GM18867 (cell line): ENCODE results near the gene RORB.
"Not testable (repeated sequence)": the region's sequence is repeated elsewhere in the genome, so short reads cannot be mapped to it uniquely, and the experiment has no call there.

ENCODE experiments used
- ATAC-seq: cut with Tn5 transposase; IDR thresholded peaks from one replicate; pipeline ENCODE4 v1.9.1; 2021; ENCODE audit warnings: mild to moderate bottlenecking, moderate library complexity; ENCODE audit not compliant: unreplicated experiment

The RORB gene

GRCh38 chr9:74512416-74512815 is 15.3 kb downstream of the RORB start:
- no peak for ATAC-seq

- no peak for ATAC-seq
Observed at GRCh38 chr9:74513221-74513620, 16.1 kb downstream of the RORB start.

DNA sequence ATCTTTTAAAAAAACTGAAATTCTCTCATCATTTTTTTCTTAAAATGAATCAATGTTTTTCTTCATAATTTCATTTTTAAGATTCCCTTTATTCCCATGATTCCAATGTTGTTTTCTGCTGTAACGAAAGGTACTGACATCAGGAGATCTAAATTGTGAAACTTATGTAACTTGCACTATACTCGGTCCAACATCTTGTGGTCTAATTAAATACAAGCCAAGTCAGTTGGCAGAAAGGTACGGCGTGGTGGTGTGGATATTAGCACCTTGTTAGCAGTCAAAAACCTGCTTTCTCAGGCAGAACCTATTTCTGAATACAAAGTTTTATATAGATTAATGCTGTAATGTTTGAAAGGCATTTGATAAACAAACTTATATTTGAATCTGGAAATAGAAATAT is 20.1 kb downstream of the RORB start:
- no peak for ATAC-seq

- ATAC-seq: no peak
Observed at GRCh38 chr9:74519419-74519818, 22.3 kb downstream of the RORB start.

- no peak for ATAC-seq
Observed at GRCh38 chr9:74521009-74521408, 23.9 kb downstream of the RORB start.

- no peak for ATAC-seq
Observed at GRCh38 chr9:74524289-74524688, 27.2 kb downstream of the RORB start.

GRCh38 chr9:74526215-74526614 is 29.1 kb downstream of the RORB start:
- no peak for ATAC-seq

GRCh38 chr9:74527718-74528117 is 30.6 kb downstream of the RORB start:
- no peak for ATAC-seq

DNA sequence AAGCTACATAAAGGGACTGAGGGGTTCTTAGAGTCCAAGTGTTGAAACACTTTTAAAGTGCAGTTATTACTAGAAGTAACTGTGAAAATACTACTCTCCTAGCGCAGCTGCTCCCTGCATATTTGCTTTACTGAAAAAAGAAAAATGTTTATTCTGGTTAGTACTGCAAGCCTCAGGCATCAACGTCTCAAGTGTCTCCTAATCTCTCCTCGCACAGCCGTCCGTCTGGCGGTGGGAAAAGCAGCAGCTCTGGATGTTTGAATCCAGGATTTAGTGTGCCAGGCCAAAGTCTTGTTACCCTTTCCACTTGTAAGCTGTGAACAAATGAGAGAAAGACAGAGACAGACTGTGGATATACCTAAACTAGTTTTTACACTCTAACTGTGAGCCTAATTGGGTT is 31.1 kb downstream of the RORB start:
- ATAC-seq: no peak

DNA sequence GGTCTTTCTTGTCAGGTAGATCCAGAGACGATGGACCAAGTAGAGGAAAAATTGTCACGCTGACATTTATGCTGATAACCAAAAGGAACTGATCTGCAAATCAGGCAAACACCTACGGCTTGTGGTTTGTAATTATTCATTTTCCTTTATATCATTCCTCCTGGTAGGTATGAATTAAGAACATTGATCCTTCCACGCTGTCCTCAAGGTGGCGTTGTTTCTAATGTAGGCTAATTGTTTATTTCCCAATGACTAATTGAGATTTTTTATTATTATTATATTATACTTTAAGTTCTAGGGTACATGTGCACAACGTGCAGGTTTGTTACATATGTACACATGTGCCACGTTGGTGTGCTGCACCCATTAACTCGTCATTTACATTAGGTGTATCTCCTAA is 33.3 kb downstream of the RORB start:
- not testable (repeated sequence) for ATAC-seq

DNA sequence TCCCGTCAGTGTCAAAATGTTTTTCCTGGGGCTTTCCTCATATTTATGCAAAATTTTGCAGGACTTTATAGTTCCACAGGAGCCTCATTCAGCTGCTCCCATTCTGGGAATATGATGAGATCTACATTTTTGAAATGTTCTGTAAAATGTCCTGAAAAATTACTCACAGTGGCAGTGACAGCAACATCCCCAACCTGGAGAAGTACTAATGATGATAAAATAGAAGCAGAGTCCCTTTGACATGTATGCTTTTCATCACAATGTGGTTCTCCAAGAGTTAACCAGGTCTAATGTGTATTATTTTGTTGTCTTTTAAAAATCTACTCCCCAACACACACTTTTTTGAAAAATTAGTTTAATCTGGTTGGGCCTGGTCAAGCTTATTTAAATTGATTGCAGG is 36.1 kb downstream of the RORB start:
- ATAC-seq: no peak

- ATAC-seq: no peak
Observed at GRCh38 chr9:74534841-74535240, 37.7 kb downstream of the RORB start.

GRCh38 chr9:74543145-74543544 is 46.0 kb downstream of the RORB start:
- no peak for ATAC-seq

DNA sequence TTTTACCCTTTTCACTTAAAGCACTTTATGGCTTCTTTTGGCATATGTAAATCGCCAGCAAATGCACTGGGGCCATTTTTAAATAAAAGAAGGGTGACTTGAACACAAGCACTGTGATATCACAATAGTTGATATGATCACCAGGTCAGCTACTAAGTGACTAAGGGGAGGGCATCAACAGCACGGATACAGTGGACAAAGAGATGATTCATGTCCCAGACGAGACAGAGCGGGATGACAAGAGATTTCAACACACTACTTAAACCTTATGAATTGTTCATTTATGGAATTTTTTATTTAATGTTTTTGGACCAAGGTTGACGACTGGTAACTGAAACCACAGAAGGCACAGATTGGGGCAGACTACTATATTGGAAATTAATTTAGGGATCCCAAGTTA is 54.1 kb downstream of the RORB start:
- no peak for ATAC-seq

DNA sequence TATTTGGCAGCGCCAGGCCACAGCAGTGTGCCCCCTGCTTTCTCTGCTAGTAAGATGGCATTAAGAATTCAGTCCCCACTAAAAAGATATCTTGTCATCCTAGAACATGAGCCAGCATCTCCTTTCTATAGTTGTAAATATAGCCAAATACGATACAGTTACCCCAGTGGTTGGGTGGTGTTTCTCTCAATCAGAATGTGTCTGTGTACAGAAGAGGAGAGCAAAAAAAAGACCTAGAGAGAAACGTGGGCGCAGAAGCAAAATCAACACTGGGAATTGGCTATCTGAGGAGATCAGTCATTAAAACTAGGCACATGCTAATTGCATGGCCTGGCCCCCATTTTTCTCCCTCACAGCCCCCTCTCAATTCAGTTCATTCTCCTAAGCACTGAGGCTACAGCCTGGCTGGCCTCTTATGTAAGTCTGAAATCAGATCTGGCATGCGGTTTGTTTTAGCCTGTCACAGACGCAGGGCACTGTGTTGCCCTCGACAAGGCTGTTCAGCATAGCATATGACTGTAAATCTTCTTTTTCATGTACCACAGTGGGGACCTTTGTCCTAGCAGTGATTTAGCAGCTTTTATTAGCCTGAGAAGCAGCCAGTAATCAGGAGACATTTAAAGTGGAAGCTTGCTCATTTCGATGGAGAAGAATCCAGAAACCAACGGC is 57.8 kb downstream of the RORB start:
- ATAC-seq: no peak

GRCh38 chr9:74555565-74555964 is 58.4 kb downstream of the RORB start:
- ATAC-seq: no peak

GRCh38 chr9:74556685-74557084 is 59.5 kb downstream of the RORB start:
- ATAC-seq: peak; percentile 79

GRCh38 chr9:74557571-74557970 is 60.4 kb downstream of the RORB start:
- peak; percentile 38 for ATAC-seq

- ATAC-seq: no peak
Observed at GRCh38 chr9:74562611-74563010, 65.5 kb downstream of the RORB start.

- peak; percentile 70 for ATAC-seq
Observed at GRCh38 chr9:74570879-74571512, 73.9 kb downstream of the RORB start.

DNA sequence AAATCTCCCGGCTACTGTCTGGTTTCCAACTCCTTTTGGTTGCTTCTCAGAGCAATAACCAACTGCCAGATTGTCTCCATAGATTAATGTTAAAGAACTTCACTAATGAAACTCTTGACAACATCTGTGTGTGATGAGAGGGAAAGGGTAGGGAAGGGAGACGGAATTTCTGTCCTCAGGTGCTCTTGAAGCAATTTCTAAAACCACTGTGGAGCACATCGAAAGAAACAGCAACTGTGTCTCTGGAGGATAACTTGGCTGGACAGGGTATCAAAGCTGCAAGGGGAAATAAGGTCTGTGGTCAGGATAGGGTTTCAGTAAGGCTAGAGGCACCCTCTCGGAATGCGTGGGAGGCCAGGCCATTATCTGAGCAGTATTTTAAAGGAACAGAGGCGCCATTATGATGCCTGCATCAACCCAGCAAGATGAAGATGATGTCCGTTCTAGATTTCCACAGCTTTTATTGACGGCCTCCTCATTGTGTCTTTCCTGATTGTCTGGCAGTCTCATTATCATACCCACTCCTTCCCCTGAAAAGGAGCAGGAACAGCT is 76.6 kb downstream of the RORB start:
- peak; percentile 87 for ATAC-seq

DNA sequence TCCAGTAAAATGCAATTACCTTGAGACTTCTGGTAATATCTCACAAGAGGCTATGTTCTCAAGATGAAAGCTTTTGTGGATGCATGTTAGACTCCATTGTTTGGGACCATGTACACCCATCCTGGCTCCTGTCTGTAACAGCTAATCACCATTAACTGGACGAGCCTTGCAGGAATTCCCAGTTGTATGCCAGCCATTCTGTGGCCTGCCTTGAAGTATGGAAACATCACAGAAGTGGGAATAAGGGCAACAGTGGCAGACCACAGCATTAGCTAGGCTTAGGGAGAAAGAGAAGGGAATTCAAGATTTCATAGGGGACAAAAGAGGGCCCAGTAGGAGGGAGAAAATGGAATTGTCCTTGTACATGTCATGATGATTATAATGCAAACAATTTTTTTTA is 79.0 kb downstream of the RORB start:
- ATAC-seq: no peak

DNA sequence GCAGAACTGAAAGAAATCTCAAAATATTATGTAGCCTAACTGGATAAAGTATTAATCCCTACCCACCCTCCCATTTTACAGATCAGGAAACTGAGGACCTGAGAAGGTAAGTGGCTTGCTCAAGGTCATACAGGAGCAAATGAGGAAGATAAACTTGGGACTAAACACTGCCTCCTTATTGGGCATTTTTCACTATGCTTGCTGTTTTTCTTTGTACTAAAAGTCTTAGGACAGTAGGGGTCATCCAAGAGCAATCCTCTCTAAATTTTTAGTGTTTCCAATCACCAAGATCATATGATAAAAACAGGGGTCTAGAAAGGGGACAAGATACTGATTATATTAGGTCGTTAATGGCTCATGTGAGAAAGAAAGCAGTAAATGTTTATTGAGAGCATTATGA is 80.8 kb downstream of the RORB start:
- ATAC-seq: peak; percentile 43
